ENCODE data around the gene CCT7. TPM values are rescaled to one million over a fixed set of nuclear protein-coding genes. Genes with fewer than 3 reads are reported as not detected.
A peak's percentile ranks its signal among the peaks of the same experiment; 100 is the strongest.

The CCT7 gene
- total and polyA plus RNA-seq, 12 donors = 120 to 581 (median 294) TPM

GRCh38 chr2:73269686-73270465 lies 35.8 kb downstream of the CCT7 start:
- no peak for DNase-seq
- Histone ChIP-seq H3K27me3 (peaks cover 14% of the 10 kb centered on the region), H3K4me3 (no peak overlapping the region), H3K9me3 (replicated peaks in 1 of 3) (no peaks in the 10 kb centered on the region), H3K27ac (peak overlapping the region in 1 of 5 donors; percentile 8), H3K4me1 (replicated peaks in 1 of 2) (no peaks in the 10 kb centered on the region), H3K36me3 (replicated peaks in 1 of 2) (no peaks in the 10 kb centered on the region)
- WGBS, 4 donors = 34 to 66% (median 48%) methylated on average over 8 to 22 of the region's 22 CpGs
- no peak for TF ChIP-seq CTCF (IDR thresholded peaks at IDR 0.05)
- intact Hi-C loops (cut with DNase I) = no loop called here

GRCh38 chr2:73272270-73272669 lies 38.2 kb downstream of the CCT7 start:
- no peak for DNase-seq
- Histone ChIP-seq H3K4me1 (replicated peaks in 1 of 2) (no peaks in the 10 kb centered on the region), H3K36me3 (replicated peaks in 1 of 2) (no peaks in the 10 kb centered on the region), H3K27me3 (peaks cover 14% of the 10 kb centered on the region), H3K9me3 (replicated peaks in 1 of 3) (no peaks in the 10 kb centered on the region), H3K27ac (no peak overlapping the region), H3K4me3 (no peak overlapping the region)
- no peak for TF ChIP-seq CTCF (IDR thresholded peaks at IDR 0.05)
- no peak for TF ChIP-seq POLR2A (IDR thresholded peaks at IDR 0.05)
- 80 to 100% (median 91%) methylated on average over 1 of the region's 1 CpG for WGBS, 4 donors
- intact Hi-C loops (cut with DNase I) = no loop called here

GRCh38 chr2:73279852-73280251 lies 45.7 kb downstream of the CCT7 start:
- intact Hi-C loops (cut with DNase I) = no loop called here

GRCh38 chr2:73281244-73281643 lies 47.1 kb downstream of the CCT7 start:
- peaks cover 8 to 12% of the 10 kb centered on the region in 2 donors for H3K4me1 ChIP-seq (replicated peaks in 1 of 2)

More at GRCh38 chr2:73279852-73280251, 45.7 kb downstream of the CCT7 start:
- H3K27me3 ChIP-seq = no peaks in the 10 kb centered on the region
- peaks cover 8 to 12% of the 10 kb centered on the region in 2 donors for H3K4me1 ChIP-seq (replicated peaks in 1 of 2)
- H3K27ac ChIP-seq = no peak overlapping the region
- WGBS, 4 donors = 82 to 88% (median 85%) methylated on average over 9 of the region's 9 CpGs
- H3K4me3 ChIP-seq = no peak overlapping the region
- H3K9me3 ChIP-seq (replicated peaks in 1 of 3) = no peaks in the 10 kb centered on the region
- no peak for DNase-seq
- TF ChIP-seq CTCF (IDR thresholded peaks at IDR 0.05) = no peak
- TF ChIP-seq POLR2A (IDR thresholded peaks at IDR 0.05) = no peak
- no peaks in the 10 kb centered on the region for H3K36me3 ChIP-seq (replicated peaks in 1 of 2)

More at GRCh38 chr2:73281244-73281643, 47.1 kb downstream of the CCT7 start:
- Histone ChIP-seq H3K9me3 (replicated peaks in 1 of 3) (no peaks in the 10 kb centered on the region), H3K27ac (no peak overlapping the region), H3K36me3 (replicated peaks in 1 of 2) (no peaks in the 10 kb centered on the region), H3K4me3 (no peak overlapping the region), H3K27me3 (no peaks in the 10 kb centered on the region)
- intact Hi-C loops (cut with DNase I) = no loop called here
- no peak for DNase-seq
- TF ChIP-seq POLR2A (IDR thresholded peaks at IDR 0.05) (no peak), CTCF (IDR thresholded peaks at IDR 0.05) (no peak)

Data from adrenal gland (tissue), 12 donors.